Prostate gland (tissue), 2 donors: ENCODE measurements around the gene SP6.

Source experiments
- CTCF ChIP-seq, 4 experiments: fragments of 200-600 bp in 2 of 4; fragments of 450-650 bp in 2 of 4; sonication (generic) in 2 of 4; IDR thresholded peaks; 1 replicate in 3 of 4; 2 replicates in 1 of 4; pipeline ENCODE4 v1.5.1; 2016 to 2019; ENCODE audit warnings: antibody characterized with exemption in 4 of 4, mild to moderate bottlenecking in 2 of 4, moderate library complexity in 2 of 4
- POLR2A ChIP-seq: fragments of 450-650 bp; IDR thresholded peaks from one replicate; pipeline ENCODE4 v1.6.1; 2016; ENCODE audit warnings: antibody characterized with exemption, mild to moderate bottlenecking
- POLR2AphosphoS5 ChIP-seq: sonication (generic); formaldehyde crosslinking; IDR thresholded peaks from one replicate; pipeline ENCODE4 v1.6.1; 2017; ENCODE audit warnings: antibody characterized with exemption

DNA sequence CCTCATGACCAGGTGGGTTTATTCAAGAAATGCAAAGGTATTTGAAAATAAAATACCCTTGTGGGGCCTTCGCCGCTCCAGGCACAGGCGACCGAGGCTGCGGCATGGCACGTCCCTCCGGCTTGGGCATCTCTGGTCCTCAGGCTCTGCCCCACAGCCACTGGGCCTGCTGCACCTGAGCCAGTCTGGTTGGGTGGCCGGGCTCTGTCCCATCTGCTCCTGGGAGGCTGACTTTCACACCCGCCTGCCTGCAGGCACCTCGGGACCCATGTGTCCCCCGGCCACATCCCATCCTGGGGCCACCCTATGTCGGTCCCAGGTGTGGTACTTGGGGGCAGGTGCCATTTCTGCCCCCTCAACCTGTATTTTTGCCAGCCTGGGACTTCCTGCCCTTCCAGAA, 50.3 kb downstream of the SP6 start:
- TF ChIP-seq CTCF (IDR thresholded peaks at IDR 0.05), result no peak
- TF ChIP-seq POLR2A, result no peak
- TF ChIP-seq POLR2AphosphoS5, result no peak
